Stimulated activated CD8-positive, alpha-beta memory T cell treated with anti-CD3 and anti-CD28 coated beads, Interleukin-4, amount 100 ng/mL, for 4 hours (primary cell): ENCODE measurements around the gene LTC4S.

Experiments used
- DNase-seq, 2 donors: peaks; one replicate each; pipeline ENCODE4 v3.0.0-alpha.2; 2020; ENCODE audit warnings: low read depth in 2 of 2, low spot score in 1 of 2

Gene LTC4S

DNA sequence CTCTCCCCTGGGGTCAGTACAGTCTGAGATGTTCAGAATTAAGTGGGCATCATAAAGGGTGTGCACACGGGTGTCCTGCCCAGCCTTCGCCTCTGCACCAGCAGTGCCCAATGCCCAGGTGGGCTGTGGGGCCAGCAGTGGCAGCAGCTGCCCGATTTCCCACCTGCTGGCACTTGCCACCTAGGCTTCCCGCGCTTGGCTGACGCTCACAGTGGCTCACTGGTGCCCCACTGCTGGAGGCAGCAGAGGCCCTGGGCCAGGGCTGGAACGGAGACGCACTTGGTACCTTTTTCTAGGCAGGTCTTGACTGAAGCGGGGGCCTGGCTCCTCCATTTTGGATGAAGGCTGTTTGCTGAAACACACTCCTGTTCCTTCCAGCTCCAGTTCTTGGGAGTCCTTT lies 47.8 kb downstream of the LTC4S start:
- no peak for DNase-seq
